HepG2 (cell line): ENCODE measurements around the gene UNC119B. TPM values are rescaled to one million over a fixed set of nuclear protein-coding genes. Genes with fewer than 3 reads are reported as not detected.
A peak's percentile ranks its signal among the peaks of the same experiment; 100 is the strongest.

Experiments
- FLYWCH1 ChIP-seq: sonication (generic); formaldehyde crosslinking; IDR thresholded peaks from 2 replicates; pipeline ENCODE4 v1.8.1; 2023; ENCODE audit warnings: mild to moderate bottlenecking, missing genetic modification reagents
- HOMEZ ChIP-seq: IDR thresholded peaks from 2 replicates; pipeline ENCODE4 v1.6.1; 2016; ENCODE audit warnings: low read depth
- IRF2 ChIP-seq: IDR thresholded peaks from 2 replicates; pipeline ENCODE4 v1.6.1; 2018; ENCODE audit warnings: missing genetic modification reagents, missing compliant biosample characterization
- KDM2A ChIP-seq: sonication (generic); formaldehyde crosslinking; IDR thresholded peaks from 2 replicates; pipeline ENCODE4 v1.4.0; 2020; ENCODE audit warnings: low read depth, missing genetic modification reagents, borderline replicate concordance
- KDM5B ChIP-seq: sonication (generic); formaldehyde crosslinking; IDR thresholded peaks from 2 replicates; pipeline ENCODE4 v1.4.0; 2020; ENCODE audit warnings: missing genetic modification reagents, mild to moderate bottlenecking, borderline replicate concordance
- MEIS1 ChIP-seq: sonication (generic); formaldehyde crosslinking; IDR thresholded peaks from 2 replicates; pipeline ENCODE4 v1.9.0; 2021; ENCODE audit warnings: mild to moderate bottlenecking, missing genetic modification reagents, moderate library complexity, borderline replicate concordance
- NR2C2 ChIP-seq: sonication (generic); formaldehyde crosslinking; IDR thresholded peaks from 2 replicates; pipeline ENCODE4 v1.4.0; 2020; ENCODE audit warnings: missing genetic modification reagents, mild to moderate bottlenecking, moderate library complexity, borderline replicate concordance
- NR2F1 ChIP-seq, 2 experiments: fragments of 450-650 bp in 1 of 2; formaldehyde crosslinking in 1 of 2; IDR thresholded peaks; 2 replicates each; pipeline versions ENCODE4 v1.5.0 to v1.6.1; 2016 to 2020; ENCODE audit warnings: mild to moderate bottlenecking in 1 of 2, missing compliant biosample characterization in 1 of 2, missing genetic modification reagents in 1 of 2, moderate library complexity in 1 of 2
- ZHX1 ChIP-seq: sonication (generic); formaldehyde crosslinking; IDR thresholded peaks from 2 replicates; pipeline ENCODE4 v1.8.1; 2022; ENCODE audit warnings: low read depth, mild to moderate bottlenecking, missing genetic modification reagents
- ZNF318 ChIP-seq: sonication (generic); formaldehyde crosslinking; IDR thresholded peaks from 2 replicates; pipeline ENCODE4 v1.4.0; 2020; ENCODE audit warnings: mild to moderate bottlenecking, missing genetic modification reagents
- ZNF770 ChIP-seq: sonication (generic); formaldehyde crosslinking; IDR thresholded peaks from 2 replicates; pipeline ENCODE4 v1.5.0; 2020; ENCODE audit warnings: mild to moderate bottlenecking, missing genetic modification reagents
- ZSCAN9 ChIP-seq: IDR thresholded peaks from 2 replicates; pipeline ENCODE4 v1.6.1; 2016; ENCODE audit warnings: borderline replicate concordance
- polyA plus RNA-seq, 8 experiments: library from polyadenylated mRNA; depleted of rRNA in 3 of 8; stranded (reverse) in 7 of 8; unstranded in 1 of 8; fragments of >200 nt; fragmentation: Illumina TruSeq in 4 of 8; extraction: Trizol in 4 of 8; gene quantifications; 2 replicates each; pipeline versions ENCODE4 v1.2.1 to v1.2.3, GENCODE V29; 2011 to 2016; ENCODE audit warnings: low read depth in 4 of 8, missing spikeins in 1 of 8, mixed read lengths in 1 of 8; ENCODE audit not compliant: insufficient read depth in 1 of 8
- total RNA-seq, 5 experiments: library from RNA; depleted of rRNA; stranded (reverse); fragments of >200 nt; fragmentation: Illumina TruSeq; extraction: Trizol; gene quantifications; 2 replicates each; pipeline ENCODE4 v1.2.3, GENCODE V29; 2016; ENCODE audit warnings: low read depth in 1 of 5

Gene UNC119B
- total and polyA plus RNA-seq, 2 of the 13 experiments (the other 11 are each of a cell fraction or from before 2014, with no cell fraction given) = 19.6 to 19.7 TPM

GRCh38 chr12:120710031-120710804 is at the start of gene UNC119B (continued):
- TF ChIP-seq NR2C2 (CRISPR knock-in tag) (no peak), MEIS1 (CRISPR knock-in tag) (no peak), ZHX1 (CRISPR knock-in tag) (no peak), ZNF770 (no peak), KDM2A (CRISPR knock-in tag) (peak; percentile 63; the same call in 1 of the 2 replicates), ZNF318 (CRISPR knock-in tag) (no peak), IRF2 (CRISPR knock-in tag) (no peak), KDM5B (CRISPR knock-in tag) (peak; percentile 5; the same call in 1 of the 2 replicates), FLYWCH1 (0 out of 2 replicates have a peak, but pooled peaks have one; percentile 39), NR2F1 (CRISPR knock-in tag; IDR thresholded peaks at IDR 0.05) (no peak), ZSCAN9 (CRISPR knock-in tag) (peak; percentile 49; the same call in 1 of the 2 replicates), HOMEZ (CRISPR knock-in tag) (no peak)
